GM15510 (cell line): ENCODE data around the gene SBF2.

Experiments used
- POLR2A ChIP-seq: IDR thresholded peaks from 3 replicates; pipeline ENCODE4 v1.6.1; 2011; ENCODE audit warnings: borderline replicate concordance; ENCODE audit not compliant: insufficient read length; ENCODE audit errors: extremely low read depth

Gene SBF2

DNA sequence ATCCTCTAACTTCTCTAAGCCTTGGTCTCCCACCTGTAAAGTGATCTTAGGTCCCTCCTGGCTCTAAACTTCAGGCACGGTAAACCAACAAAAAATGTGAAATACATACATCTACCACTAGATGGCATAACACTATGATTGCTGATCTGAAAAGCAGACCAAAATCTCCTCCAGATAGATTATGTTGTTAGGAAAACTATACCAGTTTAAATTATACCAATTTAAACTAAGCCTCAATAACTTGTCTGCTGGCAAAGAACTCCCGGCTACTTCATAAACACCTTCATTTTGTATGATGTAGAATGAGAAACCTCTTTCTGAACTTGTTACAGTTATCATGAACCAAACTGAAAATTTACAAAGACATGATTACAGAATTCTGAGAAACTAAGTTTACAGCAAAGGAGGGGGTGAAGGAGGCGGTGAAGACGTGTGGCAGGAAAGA, 85.9 kb downstream of the SBF2 start:
- no peak for TF ChIP-seq POLR2A

- no peak for TF ChIP-seq POLR2A
Measured at GRCh38 chr11:10205928-10206327, 88.1 kb downstream of the SBF2 start.

DNA sequence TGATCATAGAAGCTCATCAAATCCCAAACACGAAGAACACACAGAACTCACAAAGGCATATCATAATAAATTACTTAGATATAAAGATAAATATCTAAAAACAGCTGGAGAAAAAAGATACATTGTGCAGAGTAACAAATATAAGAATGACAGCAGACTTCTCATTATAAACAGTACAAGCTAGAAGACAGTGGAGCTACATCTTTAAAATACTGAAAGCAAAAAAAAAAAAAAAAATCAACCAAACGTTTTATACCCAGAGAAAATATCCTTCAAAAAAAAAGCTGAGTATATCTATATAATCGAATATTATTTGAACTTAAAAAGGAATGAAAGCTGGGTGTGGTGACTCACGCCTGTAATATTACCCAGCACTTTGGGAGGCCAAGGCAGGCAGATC, 90.0 kb downstream of the SBF2 start:
- TF ChIP-seq POLR2A, result no peak

DNA sequence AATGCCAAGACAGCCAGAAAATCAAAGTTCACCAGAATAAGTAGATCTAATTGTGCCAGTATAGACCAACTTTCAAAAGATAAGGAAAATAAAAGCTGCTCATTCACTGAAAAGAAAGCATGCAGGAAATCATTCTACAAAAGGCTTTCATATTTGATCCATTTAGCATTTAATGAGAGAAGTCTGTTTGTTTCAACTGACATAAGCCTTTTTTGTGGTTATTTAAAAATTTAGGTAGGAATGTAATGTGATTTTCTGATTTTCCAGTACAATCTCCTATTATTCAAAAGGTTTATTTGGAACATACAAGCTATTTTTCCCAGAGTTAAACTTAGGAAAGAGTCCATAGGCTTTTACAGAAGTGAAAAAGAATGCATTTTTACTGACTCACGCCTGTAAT, 92.7 kb downstream of the SBF2 start:
- no peak for TF ChIP-seq POLR2A

DNA sequence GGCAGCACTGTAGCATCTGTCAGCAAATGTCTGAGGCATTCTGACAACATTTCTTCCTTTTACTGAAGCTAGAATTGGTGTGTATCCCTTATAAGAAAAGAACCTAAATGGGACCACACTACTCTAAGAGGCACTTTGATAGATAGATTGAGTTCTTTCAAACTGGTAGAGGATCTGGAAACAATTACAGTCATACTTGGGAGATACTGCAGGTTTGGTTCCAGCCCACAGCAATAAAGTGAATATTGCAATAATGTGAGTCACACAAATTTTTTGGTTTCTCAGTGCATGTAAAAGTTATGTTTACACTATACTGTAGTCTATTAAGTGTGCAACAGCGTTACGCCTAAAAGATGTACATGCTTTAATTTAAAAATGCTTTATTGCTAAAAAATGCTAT, 96.9 kb downstream of the SBF2 start:
- TF ChIP-seq POLR2A, result no peak

GRCh38 chr11:10192036-10192435, 102.0 kb downstream of the SBF2 start:
- TF ChIP-seq POLR2A, result no peak

DNA sequence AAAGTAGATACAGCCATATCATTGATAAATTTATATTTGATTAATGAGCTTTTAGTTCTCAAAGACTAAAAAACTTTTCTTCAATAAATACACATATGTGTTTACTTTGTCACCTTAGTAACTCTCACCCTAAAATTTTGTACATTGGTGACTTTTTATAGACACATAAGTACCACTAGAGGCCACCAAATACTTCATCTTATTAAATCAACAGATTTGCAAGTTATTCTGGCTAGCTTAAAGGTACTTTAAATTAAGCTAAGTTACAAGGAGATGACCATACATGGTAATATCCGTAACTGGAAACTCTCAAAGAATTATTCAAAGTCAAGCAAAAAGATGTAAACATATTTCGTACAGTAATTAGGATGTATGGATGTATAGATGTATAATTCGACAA, 112.2 kb downstream of the SBF2 start:
- TF ChIP-seq POLR2A, result no peak

- no peak for TF ChIP-seq POLR2A
Measured at GRCh38 chr11:10164621-10165020, 129.4 kb downstream of the SBF2 start.

DNA sequence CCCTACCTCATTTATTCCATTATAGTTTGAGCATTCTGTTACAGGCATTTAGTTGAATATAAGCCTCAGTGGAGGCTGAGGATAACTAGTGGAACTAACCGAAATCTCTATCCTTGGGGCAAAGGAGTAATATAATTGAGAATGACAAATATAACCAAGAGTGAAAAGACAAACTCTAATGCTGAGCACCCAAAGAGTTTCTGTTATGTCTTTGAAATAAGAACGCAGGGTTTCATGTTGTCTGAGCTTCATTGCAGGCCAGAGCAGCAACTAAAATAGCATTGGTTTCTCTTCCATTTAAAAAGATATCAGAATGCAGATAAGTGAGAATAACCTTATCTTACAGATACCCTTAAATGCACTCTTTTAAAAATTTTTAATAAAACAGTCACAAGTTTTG, 131.8 kb downstream of the SBF2 start:
- no peak for TF ChIP-seq POLR2A

GRCh38 chr11:10160350-10160749, 133.7 kb downstream of the SBF2 start:
- TF ChIP-seq POLR2A, result no peak

DNA sequence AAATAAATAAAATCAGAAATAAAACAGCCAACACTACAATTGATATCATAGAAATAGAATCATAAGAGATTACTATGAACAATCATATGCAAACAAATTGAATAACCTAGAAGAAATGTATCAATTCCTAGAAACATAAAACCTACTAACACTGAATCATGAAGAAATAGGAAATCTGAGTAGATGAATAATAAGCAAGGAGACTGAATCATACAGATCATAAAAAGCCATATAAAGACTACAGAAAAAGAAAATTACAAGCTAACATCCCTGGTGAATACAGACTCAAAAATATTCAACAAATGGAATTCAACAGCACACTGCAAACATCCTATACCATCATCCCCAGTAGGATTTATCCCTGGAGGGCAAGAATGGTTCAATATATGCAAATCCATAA, 135.6 kb downstream of the SBF2 start:
- TF ChIP-seq POLR2A, result no peak

GRCh38 chr11:10155793-10156490, 138.1 kb downstream of the SBF2 start:
- no peak for TF ChIP-seq POLR2A

DNA sequence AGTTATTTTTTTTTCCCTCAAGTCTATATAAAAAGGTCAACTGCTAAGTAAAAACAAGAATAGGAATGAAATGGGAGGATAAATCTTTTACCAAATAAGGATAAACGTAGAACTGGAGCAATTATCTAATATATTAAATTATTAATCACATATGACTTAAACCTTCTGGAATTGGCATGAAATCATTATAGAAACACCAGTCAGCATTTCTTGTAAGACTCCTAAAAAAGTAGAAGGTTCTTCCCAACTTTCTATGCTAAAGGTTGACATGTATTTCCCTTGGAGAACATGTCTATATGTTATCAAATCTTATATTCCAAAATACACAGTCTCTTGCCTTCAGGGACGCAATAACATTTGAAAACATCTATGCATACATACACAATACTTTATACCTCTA, 143.2 kb downstream of the SBF2 start:
- TF ChIP-seq POLR2A, result no peak

GRCh38 chr11:10149553-10149952, 144.5 kb downstream of the SBF2 start:
- no peak for TF ChIP-seq POLR2A

- TF ChIP-seq POLR2A, result no peak
Measured at GRCh38 chr11:10147195-10147594, 146.8 kb downstream of the SBF2 start.

- TF ChIP-seq POLR2A, result no peak
Measured at GRCh38 chr11:10144954-10145353, 149.1 kb downstream of the SBF2 start.

- no peak for TF ChIP-seq POLR2A
Measured at GRCh38 chr11:10139656-10140055, 154.4 kb downstream of the SBF2 start.
